Mononuclear cell (primary cell): ENCODE data around the gene RIT2. TPM values are rescaled to one million over a fixed set of nuclear protein-coding genes. Genes with fewer than 3 reads are reported as not detected.
"Not testable (repeated sequence)": the region's sequence is repeated elsewhere in the genome, so short reads cannot be mapped to it uniquely, and the experiment has no call there.

Experiments
- H3K27me3 ChIP-seq: 2 replicates; pipeline ENCODE4 v1.6.0; 2011; ENCODE audit warnings: low read length, control low read depth; ENCODE audit not compliant: insufficient read depth
- H3K4me1 ChIP-seq: 2 replicates; pipeline ENCODE4 v1.5.1; 2011; ENCODE audit warnings: mild to moderate bottlenecking, low read length, control low read depth; ENCODE audit not compliant: insufficient read depth
- H3K4me3 ChIP-seq: 2 replicates; pipeline ENCODE4 v1.5.1; 2011; ENCODE audit warnings: mild to moderate bottlenecking, low read length, moderate library complexity
- H3K9me3 ChIP-seq: 2 replicates; pipeline ENCODE4 v1.5.1; 2011; ENCODE audit warnings: low read depth, mild to moderate bottlenecking, control low read depth, low read length
- total RNA-seq: library from RNA; depleted of rRNA; stranded (reverse); fragments of >200 nt; gene quantifications from one replicate; pipeline ENCODE4 v1.2.3, GENCODE V29; 2012

RIT2 gene
- total RNA-seq, 1 donor = not detected

DNA sequence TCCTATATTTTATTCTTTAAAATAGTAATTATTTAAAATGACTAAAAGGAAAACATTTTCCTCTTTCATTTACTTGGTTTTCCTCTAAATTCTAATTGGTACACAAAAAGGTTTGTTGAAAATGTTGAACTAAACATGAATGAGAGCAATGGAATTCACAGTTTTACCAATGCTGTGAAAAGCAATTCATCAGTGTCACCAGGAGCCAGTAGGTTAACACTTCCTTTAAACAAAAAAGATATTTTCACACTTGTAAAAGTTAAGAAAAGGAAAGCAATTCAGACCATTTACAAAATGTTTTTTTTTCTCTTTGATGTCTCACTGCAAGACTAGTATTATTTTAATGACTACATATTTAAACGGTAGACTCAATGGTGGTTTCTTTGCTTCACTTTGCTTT, 341.6 kb downstream of the RIT2 start:
- H3K4me3 ChIP-seq = no peak overlapping the region
- no peaks in the 10 kb centered on the region for H3K27me3 ChIP-seq
- no peaks in the 10 kb centered on the region for H3K9me3 ChIP-seq

DNA sequence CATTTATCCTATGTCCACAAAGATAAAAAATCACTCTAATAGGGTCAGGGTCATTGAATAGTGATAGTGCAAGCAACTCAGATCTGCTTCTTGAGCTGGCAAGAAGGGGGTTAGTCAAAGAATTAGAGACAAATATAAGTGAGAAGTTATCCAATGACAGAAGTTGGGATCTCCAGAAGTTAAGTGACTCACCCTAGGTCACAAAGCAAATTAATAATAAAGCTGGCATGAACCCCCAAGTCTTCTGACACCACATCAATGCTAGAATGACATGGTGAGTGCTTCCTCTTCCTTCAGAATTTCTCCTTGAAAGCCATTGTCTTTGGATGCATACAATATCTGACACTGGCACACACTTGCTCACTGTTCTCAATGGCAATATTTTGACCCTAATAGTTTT, 343.5 kb downstream of the RIT2 start:
- no peaks in the 10 kb centered on the region for H3K4me1 ChIP-seq
- H3K27me3 ChIP-seq = no peaks in the 10 kb centered on the region
- no peak overlapping the region for H3K4me3 ChIP-seq
- no peaks in the 10 kb centered on the region for H3K9me3 ChIP-seq

More for the DNA sequence above, 341.6 kb downstream of the RIT2 start:
- H3K4me1 ChIP-seq = no peaks in the 10 kb centered on the region

DNA sequence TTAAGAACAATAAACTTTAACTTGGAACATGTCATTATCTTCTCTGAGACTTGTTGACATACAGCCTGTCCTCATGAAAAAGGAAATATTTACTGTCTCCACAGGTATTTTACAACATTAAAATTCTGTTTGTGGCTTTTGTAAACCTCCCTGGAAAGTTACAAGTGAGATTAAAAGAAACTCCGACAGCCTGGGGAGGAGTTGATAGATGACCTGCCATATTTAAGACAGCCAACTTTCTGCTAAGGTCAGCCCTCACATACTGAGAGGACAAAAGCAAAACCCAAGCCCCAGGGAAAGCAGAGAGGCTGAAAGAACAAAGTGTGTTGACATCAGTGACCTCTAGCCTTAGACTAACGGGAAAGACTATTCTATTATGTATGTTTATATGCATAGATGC, 350.2 kb downstream of the RIT2 start:
- H3K4me3 ChIP-seq = no peak overlapping the region
- no peaks in the 10 kb centered on the region for H3K27me3 ChIP-seq
- H3K4me1 ChIP-seq = no peaks in the 10 kb centered on the region
- H3K9me3 ChIP-seq = no peaks in the 10 kb centered on the region

DNA sequence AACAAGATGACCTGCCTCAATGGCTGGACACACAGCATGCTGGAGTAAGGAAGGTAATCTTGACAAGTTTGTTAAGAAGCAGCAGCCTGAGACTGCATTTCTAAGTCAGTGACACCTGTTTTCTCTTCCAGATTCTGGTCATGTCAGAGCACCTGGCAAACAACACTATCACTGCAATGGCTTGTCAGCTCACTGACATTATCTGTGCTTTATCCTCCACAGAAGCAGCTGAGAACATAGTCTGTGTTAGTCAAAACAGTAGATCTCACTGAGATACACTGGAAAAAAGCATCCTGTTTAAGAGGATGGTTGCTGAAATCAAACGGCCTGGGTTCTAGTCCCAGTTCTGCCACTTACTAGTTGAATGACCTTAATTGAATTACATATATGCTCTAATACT, 355.2 kb downstream of the RIT2 start:
- Histone ChIP-seq H3K4me3 (no peak overlapping the region), H3K4me1 (no peaks in the 10 kb centered on the region), H3K9me3 (no peaks in the 10 kb centered on the region), H3K27me3 (no peaks in the 10 kb centered on the region)

DNA sequence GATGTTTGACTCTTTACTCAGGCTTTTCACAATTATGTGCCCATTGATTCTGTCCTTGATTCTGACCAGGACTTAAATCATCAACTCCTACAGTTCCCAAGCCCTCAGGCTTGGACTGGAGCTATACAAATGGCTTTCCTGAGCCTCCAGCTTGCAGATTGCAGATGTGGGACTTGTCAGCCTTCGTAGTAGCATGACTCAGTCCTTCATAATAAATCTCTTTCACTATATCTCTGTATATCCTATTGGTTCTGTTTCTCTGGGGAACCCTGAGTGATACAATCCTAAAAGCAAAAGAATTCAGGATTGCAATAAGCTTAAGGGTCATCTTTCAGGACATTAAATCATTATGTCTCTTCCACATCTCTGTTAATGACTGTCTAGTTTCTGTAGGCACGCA, 356.6 kb downstream of the RIT2 start:
- Histone ChIP-seq H3K27me3 (no peaks in the 10 kb centered on the region), H3K4me1 (no peaks in the 10 kb centered on the region), H3K4me3 (no peak overlapping the region)

DNA sequence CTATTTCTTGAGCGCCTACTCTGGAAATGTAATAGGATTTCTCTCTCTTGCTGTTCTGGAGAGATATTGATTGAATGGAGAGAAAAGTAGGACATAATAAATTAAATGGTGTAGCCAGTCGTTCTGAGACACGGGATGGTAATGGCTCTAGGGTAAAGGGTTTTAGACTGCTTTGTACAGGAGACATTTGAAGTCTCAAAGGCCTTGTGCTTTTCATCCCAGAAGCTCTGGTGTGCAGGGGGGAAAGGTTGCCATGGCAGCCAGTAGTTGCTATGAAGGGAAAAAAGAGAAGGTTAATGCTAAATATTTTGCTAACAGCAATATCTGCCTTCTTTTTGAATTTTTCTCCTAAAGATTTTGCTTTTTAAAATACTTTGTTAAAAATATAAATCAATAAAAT, 359.3 kb downstream of the RIT2 start:
- H3K4me1 ChIP-seq = no peaks in the 10 kb centered on the region
- no peaks in the 10 kb centered on the region for H3K9me3 ChIP-seq
- no peaks in the 10 kb centered on the region for H3K27me3 ChIP-seq
- no peak overlapping the region for H3K4me3 ChIP-seq

More for the DNA sequence above, 356.6 kb downstream of the RIT2 start:
- H3K9me3 ChIP-seq = no peaks in the 10 kb centered on the region

DNA sequence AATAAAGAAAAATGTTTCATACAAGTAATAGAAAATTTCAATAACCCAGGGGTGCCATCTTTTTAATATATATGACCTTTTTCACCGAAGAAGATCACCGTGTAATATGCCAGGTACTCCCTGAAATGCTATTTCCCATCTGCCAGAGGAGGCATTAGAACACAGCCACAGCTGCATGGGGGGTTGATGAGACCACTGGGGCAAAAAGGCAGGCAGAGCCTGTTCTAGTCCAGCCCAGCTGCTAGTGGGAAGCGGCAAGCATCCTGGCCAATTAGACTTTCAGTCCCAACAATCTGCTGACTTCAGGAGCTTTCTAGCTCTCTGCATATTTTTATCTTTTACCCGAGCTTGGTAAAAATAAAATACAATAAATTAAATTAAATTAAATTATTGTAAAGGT, 362.6 kb downstream of the RIT2 start:
- Histone ChIP-seq H3K4me1 (no peaks in the 10 kb centered on the region), H3K4me3 (no peak overlapping the region), H3K9me3 (no peaks in the 10 kb centered on the region), H3K27me3 (no peaks in the 10 kb centered on the region)

DNA sequence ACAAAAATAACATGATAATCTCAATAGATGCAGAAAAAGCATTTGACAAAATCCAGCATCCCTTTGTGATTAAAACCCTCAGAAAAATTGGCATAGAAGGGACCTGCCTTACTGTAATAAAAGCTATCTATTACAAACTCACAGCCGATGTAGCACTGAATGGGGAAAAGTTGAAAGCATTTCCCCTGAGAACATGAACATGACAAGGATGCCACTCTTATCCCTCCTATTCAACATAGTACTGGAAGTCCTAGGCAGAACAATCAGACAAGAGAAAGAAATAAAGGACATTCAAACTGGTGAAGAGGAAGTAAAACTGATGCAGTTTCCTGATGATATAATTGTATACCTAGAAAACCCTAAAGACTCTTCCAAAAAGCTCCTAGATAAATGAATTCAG, 368.7 kb downstream of the RIT2 start:
- Histone ChIP-seq H3K27me3 (no peaks in the 10 kb centered on the region), H3K4me1 (no peaks in the 10 kb centered on the region), H3K9me3 (no peaks in the 10 kb centered on the region), H3K4me3 (no peak overlapping the region)

DNA sequence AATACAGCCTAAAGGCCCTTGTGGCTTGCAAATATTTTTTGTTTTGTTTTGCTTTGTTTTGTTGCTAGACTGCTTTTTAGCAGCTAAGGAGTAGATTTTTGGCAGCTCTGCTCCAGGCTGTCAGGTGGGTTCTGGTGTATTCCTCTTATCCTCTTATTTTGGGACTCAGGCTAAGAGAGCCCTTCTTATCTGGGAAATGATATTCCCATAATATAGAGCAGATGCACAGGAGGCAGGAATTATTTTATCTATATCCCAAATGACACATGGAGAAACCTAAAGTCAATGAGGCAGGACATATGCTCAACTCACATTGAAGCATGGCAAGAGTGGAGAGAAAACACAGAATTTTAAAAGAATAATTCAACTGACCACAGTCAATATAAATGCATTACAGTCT, 369.6 kb downstream of the RIT2 start:
- Histone ChIP-seq H3K9me3 (no peaks in the 10 kb centered on the region), H3K27me3 (no peaks in the 10 kb centered on the region), H3K4me3 (no peak overlapping the region), H3K4me1 (no peaks in the 10 kb centered on the region)

DNA sequence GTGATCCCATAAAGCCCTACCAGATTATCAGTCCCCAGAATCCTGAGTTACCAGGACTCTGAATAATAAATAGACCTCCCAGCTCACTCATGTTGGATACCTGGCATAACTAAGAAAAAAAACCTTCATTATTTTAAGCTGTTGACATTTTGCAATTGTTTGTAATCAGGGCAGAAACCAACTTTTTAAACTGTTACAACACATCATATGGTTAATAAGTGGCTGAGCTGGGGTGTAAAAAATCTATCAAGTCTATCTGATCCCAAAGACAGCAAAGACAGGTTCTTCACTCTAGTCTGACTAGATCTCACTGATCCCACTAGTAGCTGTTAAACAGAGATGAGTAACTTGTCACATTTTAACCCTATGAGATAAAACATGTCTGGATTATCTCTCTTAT, 370.3 kb downstream of the RIT2 start:
- H3K4me1 ChIP-seq = no peaks in the 10 kb centered on the region
- no peak overlapping the region for H3K4me3 ChIP-seq
- no peaks in the 10 kb centered on the region for H3K27me3 ChIP-seq
- no peaks in the 10 kb centered on the region for H3K9me3 ChIP-seq

DNA sequence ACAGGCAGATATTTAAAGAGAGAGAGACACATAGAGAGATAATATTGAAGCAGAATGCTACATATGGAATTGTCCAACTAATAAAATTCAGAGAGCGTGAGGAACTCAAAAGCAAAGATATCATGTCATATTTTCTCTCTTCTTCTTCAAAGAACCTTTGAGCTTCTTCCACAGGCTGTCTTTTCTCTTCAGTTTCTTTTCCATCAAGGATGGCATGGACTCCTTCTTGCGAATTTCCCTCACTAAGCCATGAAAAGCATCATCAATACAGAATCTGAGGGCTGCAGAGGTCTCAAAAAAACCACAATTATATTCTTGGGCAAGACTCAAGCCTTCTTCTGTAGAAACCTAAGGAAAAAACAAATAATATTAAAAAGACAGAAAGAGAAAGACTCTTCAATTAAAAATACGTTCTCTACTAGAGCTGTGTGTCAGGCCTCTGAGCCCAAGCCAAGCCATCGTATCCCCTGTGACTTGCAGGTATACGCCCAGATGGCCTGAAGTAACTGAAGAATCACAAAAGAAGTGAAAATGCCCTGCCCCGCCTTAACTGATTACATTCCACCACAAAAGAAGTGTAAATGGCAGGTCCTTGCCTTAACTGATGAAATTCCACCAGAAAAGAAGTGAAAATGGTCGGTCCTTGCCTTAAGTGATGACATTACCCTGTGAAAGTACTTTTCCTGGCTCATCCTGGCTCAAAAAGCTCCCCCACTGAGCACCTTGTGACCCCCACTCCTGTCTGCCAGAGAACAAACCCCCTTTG, 371.9 kb downstream of the RIT2 start:
- Histone ChIP-seq H3K4me1 (no peaks in the 10 kb centered on the region), H3K9me3 (no peaks in the 10 kb centered on the region), H3K4me3 (no peak overlapping the region), H3K27me3 (no peaks in the 10 kb centered on the region)

DNA sequence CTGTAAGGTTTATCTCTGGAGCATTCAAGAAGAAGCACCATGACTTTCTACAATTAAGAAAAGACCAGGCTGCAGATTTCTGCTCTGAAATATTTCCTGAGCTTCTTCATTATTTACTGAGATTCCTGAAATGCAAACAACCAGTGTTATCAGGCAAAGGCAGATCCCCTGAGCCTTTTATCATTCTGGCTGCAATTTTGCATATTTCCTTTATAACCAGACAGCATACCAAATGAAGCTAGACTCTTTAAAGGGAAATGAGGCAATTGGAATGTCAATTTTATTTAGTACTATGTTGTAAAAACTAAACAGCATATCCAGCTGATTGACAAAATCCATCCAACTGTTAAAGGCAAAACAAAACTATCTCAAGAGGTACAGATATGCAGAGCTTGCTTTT, 372.5 kb downstream of the RIT2 start:
- Histone ChIP-seq H3K27me3 (no peaks in the 10 kb centered on the region), H3K9me3 (no peaks in the 10 kb centered on the region), H3K4me3 (no peak overlapping the region), H3K4me1 (no peaks in the 10 kb centered on the region)

DNA sequence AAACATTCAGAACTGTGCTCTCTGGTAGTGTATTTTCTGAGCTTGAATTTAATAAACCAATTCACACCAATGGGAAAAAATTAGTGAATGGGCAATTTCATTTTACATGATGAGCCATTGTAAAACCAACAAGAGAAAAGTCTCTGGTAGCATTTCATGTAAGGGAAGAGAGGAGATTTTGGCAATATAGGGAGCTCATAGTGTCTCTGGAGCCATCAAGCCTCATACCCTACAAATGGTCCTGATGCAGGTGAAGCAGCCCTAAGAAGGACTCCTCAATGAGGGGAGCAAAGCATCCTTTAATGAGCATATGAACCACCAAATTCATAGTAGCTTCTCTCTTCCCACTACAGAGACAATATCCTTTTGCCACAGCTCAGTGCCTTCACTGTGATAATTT, 373.0 kb downstream of the RIT2 start:
- no peaks in the 10 kb centered on the region for H3K9me3 ChIP-seq
- H3K4me3 ChIP-seq = no peak overlapping the region
- no peaks in the 10 kb centered on the region for H3K27me3 ChIP-seq
- H3K4me1 ChIP-seq = no peaks in the 10 kb centered on the region

DNA sequence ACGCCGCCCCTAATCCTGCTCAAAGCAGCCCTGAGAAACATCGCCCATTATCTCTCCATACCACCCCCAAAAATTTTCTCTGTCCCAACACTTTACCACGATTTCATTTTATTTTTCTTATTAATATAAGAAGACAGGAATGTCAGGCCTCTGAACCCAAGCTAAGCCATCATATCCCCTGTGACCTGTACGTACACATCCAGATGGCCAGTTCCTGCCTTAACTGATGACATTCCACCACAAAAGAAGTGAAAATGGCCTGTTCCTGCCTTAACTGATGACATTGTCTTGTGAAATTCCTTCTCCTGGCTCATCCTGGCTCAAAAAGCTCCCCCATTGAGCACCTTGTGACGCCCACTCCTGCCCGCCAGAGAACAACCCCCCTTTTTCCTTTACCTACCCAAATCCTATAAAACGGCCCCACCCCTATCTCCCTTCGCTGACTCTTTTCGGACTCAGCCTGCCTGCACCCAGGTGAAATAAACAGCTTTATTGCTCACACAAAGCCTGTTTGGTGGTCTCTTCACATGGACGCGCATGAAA, 373.6 kb downstream of the RIT2 start:
- not testable (repeated sequence) for H3K4me3 ChIP-seq, H3K9me3 ChIP-seq, H3K27me3 ChIP-seq, H3K4me1 ChIP-seq

DNA sequence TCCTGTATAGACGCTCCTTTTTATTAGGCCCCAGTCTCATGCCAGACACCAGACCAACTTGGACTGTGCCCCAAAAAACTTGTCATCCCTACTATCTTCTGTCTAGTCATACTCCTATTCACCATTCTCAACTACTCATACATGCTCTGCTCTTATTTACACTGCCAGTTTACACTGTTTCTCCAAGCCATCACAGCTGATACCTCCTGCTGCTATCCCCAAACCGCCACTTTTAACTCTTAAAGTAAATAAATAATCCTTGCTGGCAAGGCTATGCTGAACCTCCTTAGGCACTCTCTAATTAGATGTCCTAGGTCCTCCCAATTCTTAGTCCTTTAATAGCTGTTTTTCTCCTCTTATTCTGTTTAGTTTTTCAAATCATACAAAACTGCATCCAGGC, 374.2 kb downstream of the RIT2 start:
- H3K9me3 ChIP-seq, H3K27me3 ChIP-seq, H3K4me1 ChIP-seq, H3K4me3 ChIP-seq: not testable (repeated sequence)

DNA sequence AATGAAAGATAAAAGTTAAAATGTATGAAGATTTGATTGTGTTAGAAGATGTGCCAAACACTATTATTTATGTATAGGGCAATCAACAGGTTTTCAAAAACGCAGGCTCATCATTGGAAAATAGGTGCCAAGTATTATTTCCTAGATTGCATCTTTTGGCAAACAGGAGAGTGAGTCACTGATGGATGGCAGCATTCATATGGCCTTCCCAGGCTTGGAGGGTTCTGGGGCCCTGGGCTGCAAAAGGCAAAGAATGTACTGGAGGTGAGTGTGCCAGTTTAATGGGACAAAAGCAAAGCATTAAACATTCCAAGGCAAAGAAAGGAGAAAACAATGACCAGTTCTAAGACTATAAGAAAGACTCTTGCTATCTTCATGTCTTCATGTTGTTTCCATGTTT, 379.4 kb downstream of the RIT2 start:
- no peaks in the 10 kb centered on the region for H3K4me1 ChIP-seq
- H3K27me3 ChIP-seq = no peaks in the 10 kb centered on the region
- H3K9me3 ChIP-seq = no peaks in the 10 kb centered on the region
- H3K4me3 ChIP-seq = no peak overlapping the region
